ENCODE measurements around the gene TM7SF2.

DNA sequence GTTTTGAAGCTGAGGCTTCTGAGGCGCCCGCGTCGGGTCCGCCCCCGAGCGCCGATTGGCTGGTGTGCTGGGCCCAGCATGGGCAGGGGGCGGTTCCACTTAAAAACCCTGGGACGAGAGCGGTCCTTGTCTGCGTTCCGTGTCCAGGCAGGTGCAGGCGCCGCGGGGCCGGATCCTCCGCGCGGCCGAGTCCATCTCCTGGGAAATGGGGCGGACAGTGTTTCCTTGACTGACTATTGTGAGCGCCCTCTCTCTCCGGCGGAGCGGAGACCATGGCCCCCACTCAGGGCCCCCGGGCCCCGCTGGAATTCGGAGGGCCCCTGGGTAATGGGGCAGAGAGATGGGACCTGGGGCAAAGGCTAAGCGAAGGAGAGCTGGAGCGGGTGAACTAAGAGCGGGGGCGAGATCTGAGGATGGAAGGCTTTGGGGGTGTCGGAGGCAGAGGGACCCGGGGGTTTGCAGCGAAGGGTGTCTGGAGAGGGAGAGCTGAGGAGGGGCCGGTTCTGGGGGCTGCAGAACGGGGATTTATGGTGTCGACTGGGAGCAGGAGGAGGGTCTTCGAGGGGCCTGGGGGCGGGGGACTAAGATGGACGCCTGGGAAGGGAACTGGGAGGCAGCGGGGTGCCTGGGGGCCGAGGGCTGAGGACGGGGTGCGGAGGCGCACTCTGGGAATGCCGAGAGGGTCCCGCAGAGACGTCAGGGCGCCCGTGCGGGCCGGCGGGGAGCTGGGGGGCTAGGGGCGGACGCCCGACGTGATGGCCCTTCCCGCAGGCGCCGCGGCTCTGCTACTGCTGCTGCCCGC is at the start of gene TM7SF2:
- TF ChIP-seq, protein P1, sequence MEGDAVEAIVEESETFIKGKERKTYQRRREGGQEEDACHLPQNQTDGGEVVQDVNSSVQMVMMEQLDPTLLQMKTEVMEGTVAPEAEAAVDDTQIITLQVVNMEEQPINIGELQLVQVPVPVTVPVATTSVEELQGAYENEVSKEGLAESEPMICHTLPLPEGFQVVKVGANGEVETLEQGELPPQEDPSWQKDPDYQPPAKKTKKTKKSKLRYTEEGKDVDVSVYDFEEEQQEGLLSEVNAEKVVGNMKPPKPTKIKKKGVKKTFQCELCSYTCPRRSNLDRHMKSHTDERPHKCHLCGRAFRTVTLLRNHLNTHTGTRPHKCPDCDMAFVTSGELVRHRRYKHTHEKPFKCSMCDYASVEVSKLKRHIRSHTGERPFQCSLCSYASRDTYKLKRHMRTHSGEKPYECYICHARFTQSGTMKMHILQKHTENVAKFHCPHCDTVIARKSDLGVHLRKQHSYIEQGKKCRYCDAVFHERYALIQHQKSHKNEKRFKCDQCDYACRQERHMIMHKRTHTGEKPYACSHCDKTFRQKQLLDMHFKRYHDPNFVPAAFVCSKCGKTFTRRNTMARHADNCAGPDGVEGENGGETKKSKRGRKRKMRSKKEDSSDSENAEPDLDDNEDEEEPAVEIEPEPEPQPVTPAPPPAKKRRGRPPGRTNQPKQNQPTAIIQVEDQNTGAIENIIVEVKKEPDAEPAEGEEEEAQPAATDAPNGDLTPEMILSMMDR (IDR thresholded peaks at IDR 0.05), result no peak
- TF ChIP-seq POLR2A (IDR thresholded peaks at IDR 0.05), result peak; percentile 62
